Activated CD8-positive, alpha-beta memory T cell treated with anti-CD3 and anti-CD28 coated beads, Interleukin-2, amount 50 U/mL, for 1 hour (primary cell): ENCODE measurements around the gene DLG5.
"Not testable (repeated sequence)": the region's sequence is repeated elsewhere in the genome, so short reads cannot be mapped to it uniquely, and the experiment has no call there.

ENCODE experiments used
- DNase-seq: peaks from one replicate; pipeline ENCODE4 v3.0.0-alpha.2; 2020; ENCODE audit errors: extremely low read depth

DLG5 gene

DNA sequence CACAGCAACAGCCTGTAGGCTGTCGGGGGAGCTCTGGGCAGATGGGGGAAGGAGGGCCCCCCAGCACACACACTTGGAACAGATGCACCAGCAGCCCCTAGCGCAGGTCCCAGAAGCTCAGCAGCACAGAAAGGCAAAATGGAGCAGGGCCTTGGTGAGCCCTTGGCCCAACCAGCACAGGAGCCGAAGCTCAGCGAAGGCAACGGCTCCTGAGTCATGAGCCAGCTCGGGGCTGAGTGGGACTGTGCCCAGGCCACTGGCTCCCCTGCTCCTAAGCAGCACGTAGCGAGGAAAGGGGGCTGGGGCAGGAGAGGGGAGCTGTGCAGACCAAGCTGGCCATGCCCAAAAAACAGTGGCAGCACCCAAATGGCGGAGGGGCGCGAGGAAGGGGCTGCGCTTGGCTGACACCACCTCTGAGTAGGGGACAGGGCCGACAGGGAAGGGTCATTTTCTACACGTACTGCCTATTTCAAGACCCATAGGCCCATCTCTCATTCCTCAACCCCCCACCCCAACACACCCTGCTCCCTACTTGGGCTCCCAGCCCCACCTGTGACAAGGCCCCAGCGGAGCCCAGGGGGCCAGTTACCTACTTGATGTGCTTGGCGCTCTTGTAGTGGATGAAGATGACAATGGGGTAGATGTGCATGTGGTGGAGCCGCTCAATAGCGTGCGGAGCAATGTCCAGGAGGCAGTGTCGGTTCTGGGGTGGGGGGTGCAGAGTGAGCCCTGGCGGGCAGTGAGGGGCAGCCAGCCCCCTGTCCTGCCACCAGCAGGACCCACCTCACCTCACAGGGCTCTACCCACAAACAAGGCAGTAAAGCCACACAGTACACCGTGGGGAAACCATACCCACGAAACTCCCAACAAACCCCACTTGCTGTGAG is 132.1 kb downstream of the DLG5 start:
- DNase-seq: no peak

DNA sequence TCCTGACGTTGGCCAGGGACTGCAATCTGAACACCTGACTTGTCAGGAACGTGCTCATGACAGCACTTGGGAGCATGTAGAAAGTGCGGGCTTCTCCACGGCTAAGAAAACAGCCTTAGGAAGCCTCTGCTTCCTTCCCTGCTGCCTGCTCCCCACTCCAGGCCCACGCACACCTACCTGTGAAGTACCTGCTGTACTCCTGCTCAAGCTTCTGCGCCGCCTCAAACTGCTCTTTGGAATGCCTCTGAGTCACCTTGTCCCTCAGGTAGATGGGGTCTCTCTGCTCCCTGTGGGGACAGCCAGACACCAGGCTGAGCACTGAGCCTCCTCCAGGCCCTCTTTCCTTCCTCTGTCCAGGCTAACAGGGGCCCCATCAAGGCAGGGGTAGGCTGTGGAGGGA is 132.7 kb downstream of the DLG5 start:
- DNase-seq: no peak

DNA sequence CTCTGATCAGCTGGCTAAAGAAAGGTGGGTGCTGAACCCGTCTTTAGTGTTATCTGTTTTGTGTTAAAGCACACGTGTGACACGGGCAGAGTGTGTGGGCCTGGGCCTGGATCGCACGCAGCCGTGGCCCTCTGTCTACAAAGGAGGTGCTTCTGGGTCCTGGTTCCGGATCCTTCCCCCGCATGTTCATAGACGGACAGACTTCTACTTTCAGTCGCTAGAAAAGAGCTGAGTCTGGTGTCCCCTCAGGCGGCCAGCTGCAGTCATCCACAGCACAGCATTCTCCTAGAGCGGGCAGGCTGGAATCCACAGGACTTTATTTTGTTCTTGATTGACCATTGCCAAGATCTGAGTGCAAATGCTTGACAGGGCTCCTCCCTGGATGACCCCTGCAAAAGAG is 134.4 kb downstream of the DLG5 start:
- no peak for DNase-seq

DNA sequence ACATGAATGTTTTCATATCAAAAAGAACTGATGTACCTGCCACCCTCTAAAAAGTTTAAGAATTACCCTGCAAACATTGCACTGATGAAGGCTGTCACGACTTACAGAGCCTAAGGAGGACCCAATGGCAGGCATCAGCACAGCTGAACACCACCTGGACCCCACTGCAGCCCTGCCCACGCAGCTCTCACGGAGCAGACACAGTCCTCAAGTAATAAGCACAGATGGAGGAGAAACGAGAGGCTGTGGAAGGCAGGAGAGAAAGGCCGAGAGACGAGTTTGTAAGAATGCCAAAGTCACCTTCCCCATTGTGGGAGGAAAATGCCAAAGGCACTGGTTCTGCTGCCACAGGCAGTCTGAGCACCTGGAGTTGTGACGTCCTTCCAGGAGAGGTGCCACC is 135.0 kb downstream of the DLG5 start:
- no peak for DNase-seq

DNA sequence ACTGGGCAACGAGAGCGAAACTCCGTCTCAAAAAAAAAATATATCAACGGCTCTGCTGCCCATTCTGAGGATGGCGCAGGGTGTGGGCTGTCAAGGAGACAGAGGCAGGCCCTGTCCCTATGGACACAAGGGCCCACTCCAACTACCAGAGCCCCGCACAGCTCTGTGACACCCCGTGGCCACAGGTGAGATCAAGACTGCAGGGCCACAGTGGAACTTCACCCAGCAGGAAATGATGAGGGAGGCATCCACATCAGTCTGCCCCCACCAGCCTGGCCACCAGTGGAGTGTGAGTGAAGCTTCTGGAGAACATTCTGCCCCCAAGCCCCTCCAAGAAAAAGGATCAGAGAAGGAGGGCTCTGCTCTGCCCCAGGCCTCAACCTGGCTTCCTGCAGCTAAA is 136.7 kb downstream of the DLG5 start:
- no peak for DNase-seq

DNA sequence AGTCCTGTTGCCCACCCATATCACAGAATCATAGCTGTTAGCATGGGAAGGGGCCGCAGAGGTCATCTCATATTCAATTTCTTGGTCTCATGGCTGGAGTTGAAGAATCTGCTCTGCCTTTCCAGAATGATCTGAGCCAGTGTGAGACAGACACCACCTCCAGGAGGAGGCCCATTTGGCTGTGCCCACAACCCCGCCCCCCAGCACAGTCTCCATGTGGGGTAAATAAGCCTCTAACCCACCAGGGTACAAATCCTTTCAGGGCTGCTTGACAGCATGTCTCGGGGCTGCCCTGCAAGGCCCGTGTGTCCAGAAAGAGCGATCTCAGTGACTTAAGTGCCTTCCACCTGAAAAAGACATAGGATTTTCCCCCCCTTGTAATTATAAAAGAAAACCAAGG is 137.5 kb downstream of the DLG5 start:
- DNase-seq: no peak

DNA sequence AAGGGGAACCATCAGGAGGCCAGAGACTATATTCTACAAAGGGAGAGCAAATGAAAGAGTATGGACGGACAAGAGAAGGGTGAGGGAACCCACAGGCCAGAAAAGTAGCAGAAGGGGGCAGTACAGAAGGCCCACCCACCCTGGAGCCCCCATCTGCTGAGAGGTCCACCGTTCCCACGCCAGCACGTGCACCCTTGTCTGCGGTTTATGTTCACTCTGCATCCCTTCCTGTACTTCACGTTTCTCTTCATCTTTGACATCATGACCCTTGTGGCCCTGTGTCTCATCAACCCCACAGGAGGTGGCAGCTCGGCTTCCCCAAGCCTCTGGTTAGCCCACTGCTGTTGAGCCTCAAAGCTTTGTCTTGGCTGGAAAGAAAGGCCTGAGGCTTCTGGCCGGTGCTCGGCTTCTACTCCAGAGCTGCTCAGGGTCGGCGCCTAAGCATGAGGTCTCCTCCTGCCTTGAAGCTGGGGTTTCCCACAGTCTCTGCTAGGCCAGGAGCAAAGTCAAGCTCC is 138.0 kb downstream of the DLG5 start:
- DNase-seq: no peak

DNA sequence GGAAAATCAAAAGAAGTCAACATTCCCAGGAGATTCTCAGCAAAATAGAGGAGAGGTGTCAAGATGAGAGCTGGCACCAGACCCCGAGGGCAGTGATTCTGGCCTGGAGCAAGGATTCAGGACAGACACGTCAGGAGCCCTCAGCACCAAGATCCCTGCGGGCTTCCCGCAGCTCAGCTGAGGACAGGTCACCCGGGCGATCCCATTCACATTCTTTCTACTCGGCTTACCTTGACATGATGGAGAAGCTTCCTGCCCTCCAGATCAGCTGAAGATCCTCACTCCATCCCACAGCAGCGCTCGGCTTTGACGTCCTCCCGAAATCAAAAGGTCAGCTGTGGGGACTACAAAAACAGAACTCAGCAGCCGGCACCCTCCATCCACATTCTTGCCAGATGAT is 139.1 kb downstream of the DLG5 start:
- no peak for DNase-seq

DNA sequence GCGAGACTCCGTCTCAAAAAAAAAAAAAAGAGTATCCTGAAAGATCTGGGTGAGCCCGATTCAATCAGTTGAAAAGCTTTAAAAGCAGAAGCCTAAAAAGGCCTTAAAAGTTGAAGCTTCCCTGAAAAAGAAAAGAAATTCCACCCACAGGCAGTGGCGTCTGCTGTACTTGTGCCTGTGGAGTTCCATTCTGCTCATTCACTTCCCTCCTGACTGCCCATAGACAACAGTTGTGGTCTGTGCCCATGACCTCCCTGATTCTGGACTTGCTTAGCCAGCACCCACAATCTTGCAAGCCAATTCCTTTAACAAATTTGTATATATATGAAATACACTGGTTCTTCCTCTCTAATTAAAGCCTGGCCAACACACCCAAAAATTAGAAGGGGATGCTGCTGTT is 141.7 kb downstream of the DLG5 start:
- DNase-seq: no peak

DNA sequence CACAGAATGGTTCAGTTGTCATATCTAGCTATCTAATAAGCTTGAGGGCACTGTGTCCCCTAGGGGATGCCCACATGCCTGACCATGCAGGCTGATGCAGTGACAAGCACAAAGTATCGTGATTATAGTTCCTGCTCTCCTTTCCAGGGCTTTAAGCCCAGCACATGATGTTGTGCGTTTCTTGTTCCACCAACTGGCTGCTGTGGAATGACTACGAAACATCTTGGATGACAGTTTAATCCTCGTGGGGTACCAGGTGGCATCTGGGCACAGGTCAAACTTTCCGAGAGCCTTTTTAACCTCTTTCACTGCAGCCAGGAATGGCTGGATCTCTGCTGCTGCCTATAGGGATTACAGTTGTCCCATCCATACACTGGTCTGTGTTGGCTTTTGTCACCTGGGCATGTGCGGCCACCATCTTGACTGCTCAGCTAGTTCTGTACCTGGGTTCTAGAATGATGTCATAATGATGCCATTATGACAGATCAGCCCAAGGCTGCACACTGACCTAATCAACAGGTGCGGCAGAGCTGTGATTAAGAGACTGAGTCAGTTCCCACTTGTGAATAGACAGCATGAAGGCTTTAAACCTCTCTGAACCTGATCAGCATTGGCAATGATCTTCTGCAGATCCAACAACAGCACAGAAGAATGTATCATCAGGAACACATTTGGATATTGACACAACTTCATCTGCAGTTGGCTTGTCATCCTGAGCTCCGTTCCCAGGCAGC is 144.1 kb downstream of the DLG5 start:
- no peak for DNase-seq

DNA sequence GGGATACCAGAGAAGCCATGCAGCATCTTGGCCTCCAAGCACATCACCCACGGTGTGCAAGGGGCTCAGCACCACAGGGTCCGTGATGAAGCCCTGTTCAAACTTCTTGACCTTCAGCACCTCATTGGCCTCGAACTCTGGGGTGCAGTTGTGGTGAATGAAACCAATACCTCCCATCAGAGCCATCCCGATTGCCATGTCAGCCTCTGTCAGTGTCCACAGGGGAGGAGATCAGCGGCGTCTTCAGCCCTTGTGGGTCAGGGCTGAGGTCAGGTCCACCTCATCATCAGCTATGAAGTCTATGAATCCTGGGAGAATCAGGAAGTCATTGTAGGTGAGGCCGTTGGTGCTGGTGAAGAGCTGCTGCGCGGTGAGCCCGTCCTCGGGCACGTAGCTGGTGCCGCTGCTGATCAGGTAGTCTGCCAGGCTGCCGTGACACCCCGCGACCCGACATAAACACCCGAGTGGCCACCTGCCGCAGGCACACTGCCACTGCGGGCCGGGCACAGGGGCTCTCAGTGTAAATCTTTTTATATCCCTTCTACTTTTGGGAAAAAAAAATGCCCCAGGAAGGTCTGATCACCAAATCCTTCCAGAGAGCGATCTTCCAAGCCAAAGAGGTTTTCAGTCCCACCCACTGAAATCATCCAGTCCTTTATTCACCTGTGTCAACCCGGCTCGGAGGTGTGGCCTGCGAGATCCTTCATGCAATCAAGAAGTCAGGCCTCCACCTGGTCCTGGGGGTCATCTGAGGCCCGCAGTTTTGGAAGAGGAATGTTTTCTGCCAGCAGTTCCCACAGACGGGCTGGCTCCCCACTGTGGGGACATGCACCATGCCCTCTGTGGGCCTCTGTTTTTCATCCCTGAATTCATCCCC is 144.9 kb downstream of the DLG5 start:
- DNase-seq: no peak

DNA sequence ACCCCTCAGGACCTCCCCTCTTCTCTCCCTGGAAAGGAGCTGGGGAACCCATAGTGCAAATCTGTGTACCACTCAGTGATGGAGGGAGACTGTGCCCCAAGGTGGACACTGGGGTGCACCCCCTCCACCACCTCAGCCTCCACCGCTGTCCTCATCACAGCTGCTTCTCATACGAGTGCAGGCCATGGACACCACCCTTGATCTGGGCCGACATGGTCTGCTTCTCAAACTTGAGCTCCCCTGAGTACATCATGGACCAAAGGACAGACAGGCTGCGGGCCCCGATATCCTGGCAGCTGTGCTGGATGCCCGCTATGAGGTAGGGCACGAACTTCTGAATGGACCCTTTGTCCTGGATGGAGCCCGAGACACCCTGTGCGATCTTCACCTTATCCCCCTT is 146.4 kb downstream of the DLG5 start:
- DNase-seq: no peak

DNA sequence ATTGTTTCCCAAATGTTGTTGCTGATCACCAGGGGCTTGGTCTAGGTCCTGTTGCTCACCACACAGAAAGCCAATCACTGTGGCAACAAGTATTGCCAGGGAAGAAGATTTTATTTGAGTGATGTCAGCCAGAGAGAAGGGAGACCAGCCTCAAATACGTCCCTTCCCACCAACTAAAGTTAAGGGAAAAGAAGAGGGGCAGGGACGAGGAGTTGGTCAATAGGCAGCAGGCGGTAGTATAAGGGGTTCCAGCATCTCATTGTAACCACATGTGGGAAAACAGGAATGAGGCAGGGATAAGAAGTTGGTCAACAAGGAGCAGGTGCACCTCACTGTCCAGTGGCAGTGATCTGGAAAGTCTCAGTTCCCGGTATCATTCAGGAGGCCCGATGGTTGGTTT is 150.1 kb downstream of the DLG5 start:
- no peak for DNase-seq

DNA sequence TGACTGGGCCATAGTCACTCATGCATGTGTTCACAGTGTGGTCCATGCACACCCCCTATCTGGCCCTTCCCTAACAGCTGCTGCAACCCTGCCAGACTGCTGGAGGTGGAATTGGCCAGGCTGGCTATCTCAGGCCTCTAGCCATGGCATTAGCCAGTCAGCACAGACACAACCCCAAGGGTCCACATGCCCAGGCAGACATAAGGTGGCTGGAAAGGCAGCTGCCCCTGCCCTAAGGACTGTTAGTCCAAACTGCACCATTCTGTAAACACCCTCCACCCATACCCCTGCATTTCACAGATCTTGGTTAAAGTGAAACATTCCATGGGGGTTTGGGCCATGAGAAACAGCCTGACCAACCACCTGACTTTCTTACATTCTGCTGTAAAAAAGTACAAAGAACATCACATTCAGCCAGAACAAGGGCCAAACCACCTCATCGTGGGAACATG is 151.6 kb downstream of the DLG5 start:
- no peak for DNase-seq

DNA sequence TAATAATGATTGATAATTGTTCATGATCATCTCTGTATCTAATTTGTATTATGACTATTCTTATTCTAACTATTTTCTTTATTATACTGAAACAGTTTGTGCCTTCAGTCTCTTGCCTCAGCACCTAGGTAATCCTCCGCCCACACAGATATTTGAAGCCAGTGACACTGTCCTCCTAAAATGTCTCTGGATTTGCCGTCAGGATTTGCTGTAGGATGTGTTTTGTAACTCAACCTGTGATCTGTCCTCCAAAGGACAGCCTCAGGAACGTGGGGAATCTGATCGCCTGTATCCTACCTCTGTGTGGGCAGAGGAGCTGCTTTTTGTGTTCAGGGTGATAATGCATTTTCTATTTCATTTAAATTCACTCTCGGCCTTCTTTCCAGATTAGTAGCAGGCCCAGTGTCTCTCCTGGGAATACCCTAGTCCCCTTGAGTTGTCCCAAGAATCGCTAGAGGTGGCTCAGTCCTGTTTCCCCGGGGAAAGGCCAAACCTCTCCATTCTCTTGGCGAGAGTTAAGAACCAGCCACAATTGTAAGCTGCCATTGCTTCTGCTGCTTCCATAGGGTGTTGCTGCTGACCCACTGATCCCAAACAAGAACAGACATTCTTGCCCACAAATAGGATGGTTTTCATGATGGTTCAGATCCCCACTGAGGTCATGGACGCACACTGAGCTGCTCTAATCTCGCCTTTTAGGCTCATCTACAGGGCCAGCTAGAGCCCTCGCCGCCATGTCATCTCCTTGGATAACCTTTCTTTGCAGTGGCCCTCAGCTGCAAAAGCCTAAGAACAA is 152.7 kb downstream of the DLG5 start:
- no peak for DNase-seq

DNA sequence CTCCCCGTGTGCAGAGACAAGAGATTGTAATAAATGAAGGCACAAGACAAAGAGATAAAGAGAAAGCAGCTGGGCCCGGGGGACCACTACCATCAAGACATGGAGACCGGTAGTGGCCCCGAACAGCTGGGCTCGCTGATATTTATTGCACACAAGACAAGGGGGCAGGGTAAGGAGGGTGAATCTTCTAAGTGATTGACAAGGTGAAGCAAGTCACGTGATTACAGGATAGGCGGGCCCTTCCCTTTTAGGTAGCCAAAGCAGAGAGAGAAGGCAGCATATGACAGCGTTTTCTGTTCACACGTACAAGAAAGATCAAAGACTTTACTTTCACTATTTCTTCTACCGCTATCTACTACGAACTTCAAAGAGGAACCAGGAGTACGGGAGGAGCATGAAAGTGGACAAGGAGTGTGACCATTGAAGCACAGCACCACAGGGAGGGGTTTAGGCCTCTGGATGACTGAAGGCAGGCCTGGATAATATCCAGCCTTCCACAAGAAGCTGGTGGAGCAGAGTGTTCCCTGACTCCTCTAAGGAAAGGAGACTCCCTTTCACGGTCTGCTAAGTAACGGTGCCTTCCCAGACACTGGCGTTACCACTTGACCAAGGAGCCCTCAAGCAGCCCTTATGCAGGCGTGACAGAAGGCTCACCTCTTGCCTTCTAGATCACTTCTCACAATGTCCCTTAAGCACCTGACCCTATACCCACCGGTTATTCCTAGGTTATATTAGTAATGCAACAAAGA is 153.5 kb downstream of the DLG5 start:
- DNase-seq: not testable (repeated sequence)

DNA sequence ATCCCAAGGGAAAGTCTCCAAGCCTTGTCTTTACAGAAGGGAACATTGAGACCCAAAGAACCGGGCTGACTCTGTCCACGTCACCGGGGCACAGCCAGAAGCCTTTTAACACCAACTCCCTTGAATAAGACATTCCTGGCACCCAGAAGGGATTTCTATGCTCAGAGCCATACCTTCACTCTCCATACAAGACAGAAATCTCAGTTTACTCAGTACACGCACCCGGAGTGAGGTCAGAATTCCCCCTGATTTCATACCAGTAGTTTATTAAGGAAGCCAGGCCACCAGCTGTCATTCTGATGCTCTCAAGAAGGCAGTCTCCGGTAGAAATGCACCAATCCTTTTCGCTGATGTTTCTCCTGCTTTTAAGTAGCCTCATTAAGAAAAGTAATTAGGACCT is 154.7 kb downstream of the DLG5 start:
- DNase-seq: no peak

DNA sequence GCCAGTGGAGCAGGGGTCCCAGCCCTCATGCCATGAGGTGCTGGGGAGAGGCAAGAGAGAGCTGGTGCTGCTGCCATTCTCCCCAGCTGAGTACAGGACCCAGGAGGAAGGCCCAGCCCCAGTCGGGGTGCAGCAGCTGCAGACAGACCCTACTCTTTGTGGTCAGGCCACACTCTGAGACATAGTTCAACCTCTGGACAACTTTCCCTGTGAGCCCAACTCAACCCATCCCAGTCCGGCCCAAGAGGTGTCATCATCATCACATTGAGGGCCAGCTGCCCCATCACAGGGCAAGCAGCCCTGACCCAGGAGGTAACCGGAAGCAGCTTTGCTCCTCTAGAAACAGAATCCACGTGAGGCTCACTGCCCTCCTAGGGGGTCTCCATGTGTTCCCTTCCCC is 155.1 kb downstream of the DLG5 start:
- DNase-seq: no peak

DNA sequence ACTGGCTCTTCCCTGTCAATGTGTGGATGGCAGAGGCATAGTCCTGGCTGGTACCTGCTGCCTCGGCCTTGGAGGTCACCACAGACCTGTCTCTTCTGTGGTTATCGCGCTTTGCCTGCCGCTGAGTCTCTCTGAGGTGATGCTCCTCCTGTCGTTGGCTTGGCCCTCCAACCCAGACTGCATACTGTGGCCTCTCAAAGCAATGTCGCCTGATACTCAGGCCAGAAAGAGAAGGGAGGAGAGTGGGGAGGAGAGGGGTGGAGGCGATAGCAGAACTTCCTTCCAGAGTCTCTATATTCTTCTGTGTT is 155.7 kb downstream of the DLG5 start:
- no peak for DNase-seq

DNA sequence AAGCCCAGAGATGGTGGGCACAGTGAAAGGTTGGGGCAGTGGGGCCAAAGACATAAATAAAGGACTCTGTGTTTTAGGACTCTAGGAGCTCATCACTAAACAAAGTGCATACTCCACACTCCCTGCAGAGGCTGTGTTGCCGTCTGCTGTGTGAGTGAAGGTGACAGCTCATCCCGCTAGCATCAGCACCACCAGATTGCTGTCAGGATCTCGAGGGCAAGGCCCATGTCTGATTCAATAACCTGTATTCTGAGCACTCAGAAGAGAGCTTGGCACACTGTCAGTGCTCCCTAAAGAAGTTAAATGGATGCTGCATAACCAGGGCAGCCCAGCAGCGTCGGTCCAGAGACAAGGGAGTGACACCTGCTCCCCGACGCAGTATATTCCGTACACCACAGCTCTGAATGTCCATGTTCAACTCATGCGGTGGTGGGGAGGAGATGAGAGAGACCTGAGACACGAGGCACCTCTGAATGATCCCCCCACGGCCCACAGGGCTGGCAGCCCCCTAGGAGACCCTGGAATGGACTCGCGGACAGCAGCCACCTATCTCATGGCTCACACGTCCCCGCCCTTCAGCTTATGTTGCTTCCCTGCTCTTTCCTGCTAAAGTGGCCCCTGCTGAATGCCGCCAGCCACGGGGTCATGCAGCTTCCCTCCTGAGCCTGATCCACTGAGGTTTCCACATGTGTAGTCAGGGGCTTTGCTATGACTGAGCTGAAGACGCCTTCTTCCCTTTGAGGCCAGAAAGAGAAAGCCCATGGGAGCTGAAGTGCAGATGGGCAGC is 156.3 kb downstream of the DLG5 start:
- no peak for DNase-seq
